Breast epithelium (tissue), 4 donors: ENCODE results near the gene EDA. TPM values are rescaled to one million over a fixed set of nuclear protein-coding genes. Genes with fewer than 3 reads are reported as not detected.

Experiments
- DNase-seq, 2 donors: peaks; one replicate each; pipeline ENCODE4 v3.0.0-alpha.2; 2019; ENCODE audit warnings: low spot score in 2 of 2
- H3K27ac ChIP-seq, 2 donors: fragments of 200-600 bp; sonication (generic) in 1 of 2; one replicate each; pipeline ENCODE4 v1.5.1; 2016 to 2019; ENCODE audit warnings: mild to moderate bottlenecking in 1 of 2
- H3K27me3 ChIP-seq, 2 donors: fragments of 200-600 bp; sonication (generic) in 1 of 2; one replicate each; pipeline versions ENCODE4 v1.5.1 to v1.6.0; 2017 to 2019; ENCODE audit warnings: control low read depth in 1 of 2, mild to moderate bottlenecking in 1 of 2
- H3K36me3 ChIP-seq: fragments of 200-600 bp; one replicate; pipeline ENCODE4 v1.5.1; 2019
- H3K4me1 ChIP-seq, 2 donors: fragments of 200-600 bp; sonication (generic); one replicate each; pipeline ENCODE4 v1.5.1; 2016 to 2019; ENCODE audit warnings: control low read depth in 1 of 2
- H3K4me3 ChIP-seq, 3 donors: fragments of 200-600 bp; sonication (generic); 1 replicate in 2 of 3; 2 replicates in 1 of 3; pipeline ENCODE4 v1.5.1; 2016 to 2019; ENCODE audit warnings: mild to moderate bottlenecking in 3 of 3, moderate library complexity in 2 of 3
- H3K9me3 ChIP-seq, 2 donors: fragments of 200-600 bp; sonication (generic) in 1 of 2; one replicate each; pipeline ENCODE4 v1.5.1; 2016 to 2019; ENCODE audit warnings: control low read depth in 1 of 2
- POLR2A ChIP-seq: fragments of 450-650 bp; IDR thresholded peaks from one replicate; pipeline ENCODE4 v1.6.1; 2016; ENCODE audit warnings: antibody characterized with exemption, mild to moderate bottlenecking, moderate library complexity
- POLR2AphosphoS5 ChIP-seq, 3 donors: sonication (generic); formaldehyde crosslinking; IDR thresholded peaks; one replicate each; pipeline ENCODE4 v1.6.1; 2017; ENCODE audit warnings: antibody characterized with exemption in 3 of 3
- intact Hi-C: fragments of 100-400 bp; cut with DNase I; formaldehyde crosslinking; loops from one replicate; pipeline ENCODE4 v1.15.1; 2023; ENCODE audit warnings: low total_unique reads
- total RNA-seq, 3 donors: library from RNA; depleted of rRNA; stranded (reverse); fragments of >200 nt; gene quantifications; one replicate each; pipeline ENCODE4 v1.1.0, GENCODE V29; 2016
- TF ChIP-seq, protein P1 (sequence below), 3 donors: fragments of 450-650 bp; IDR thresholded peaks; one replicate each; pipeline ENCODE4 v1.5.1; 2016 to 2017; ENCODE audit warnings: antibody characterized with exemption in 3 of 3, mild to moderate bottlenecking in 3 of 3, moderate library complexity in 3 of 3

Gene EDA
- total RNA-seq, 3 donors from 2014 or later: 3.6 to 6.7 (median 5.0) TPM

DNA sequence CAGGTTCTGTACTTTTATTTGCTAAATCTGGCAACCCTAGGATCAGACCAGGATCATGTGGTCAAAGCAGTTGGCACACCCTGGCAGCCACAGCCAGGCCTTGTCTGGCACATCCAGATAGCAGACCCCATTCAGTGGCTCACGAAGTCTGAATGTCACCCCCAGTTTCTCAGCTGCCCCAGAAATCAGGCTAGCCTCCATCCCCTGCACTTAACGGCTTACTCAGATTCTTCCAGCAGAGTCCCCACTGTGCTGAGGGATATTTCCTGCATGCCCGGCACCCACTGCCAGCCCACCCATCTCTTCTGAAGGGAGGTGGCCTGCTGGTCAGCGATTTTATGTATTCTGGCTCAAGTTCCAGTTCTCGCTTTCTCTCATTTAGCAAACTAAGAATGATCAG lies 438.5 kb downstream of the EDA start:
- TF ChIP-seq, protein P1, sequence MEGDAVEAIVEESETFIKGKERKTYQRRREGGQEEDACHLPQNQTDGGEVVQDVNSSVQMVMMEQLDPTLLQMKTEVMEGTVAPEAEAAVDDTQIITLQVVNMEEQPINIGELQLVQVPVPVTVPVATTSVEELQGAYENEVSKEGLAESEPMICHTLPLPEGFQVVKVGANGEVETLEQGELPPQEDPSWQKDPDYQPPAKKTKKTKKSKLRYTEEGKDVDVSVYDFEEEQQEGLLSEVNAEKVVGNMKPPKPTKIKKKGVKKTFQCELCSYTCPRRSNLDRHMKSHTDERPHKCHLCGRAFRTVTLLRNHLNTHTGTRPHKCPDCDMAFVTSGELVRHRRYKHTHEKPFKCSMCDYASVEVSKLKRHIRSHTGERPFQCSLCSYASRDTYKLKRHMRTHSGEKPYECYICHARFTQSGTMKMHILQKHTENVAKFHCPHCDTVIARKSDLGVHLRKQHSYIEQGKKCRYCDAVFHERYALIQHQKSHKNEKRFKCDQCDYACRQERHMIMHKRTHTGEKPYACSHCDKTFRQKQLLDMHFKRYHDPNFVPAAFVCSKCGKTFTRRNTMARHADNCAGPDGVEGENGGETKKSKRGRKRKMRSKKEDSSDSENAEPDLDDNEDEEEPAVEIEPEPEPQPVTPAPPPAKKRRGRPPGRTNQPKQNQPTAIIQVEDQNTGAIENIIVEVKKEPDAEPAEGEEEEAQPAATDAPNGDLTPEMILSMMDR (IDR thresholded peaks at IDR 0.05): no peak
- TF ChIP-seq POLR2A (no peak), POLR2AphosphoS5 (IDR thresholded peaks at IDR 0.05) (no peak)
- H3K9me3 ChIP-seq: no peaks in the 10 kb centered on the region
- H3K4me3 ChIP-seq: no peak overlapping the region
- H3K27ac ChIP-seq: no peak overlapping the region
- peaks cover 0 to 51% of the 10 kb centered on the region in 2 donors for H3K27me3 ChIP-seq
- intact Hi-C loops: no loop called here
- no peaks in the 10 kb centered on the region for H3K4me1 ChIP-seq
- no peak for DNase-seq
- H3K36me3 ChIP-seq: no peaks in the 10 kb centered on the region

DNA sequence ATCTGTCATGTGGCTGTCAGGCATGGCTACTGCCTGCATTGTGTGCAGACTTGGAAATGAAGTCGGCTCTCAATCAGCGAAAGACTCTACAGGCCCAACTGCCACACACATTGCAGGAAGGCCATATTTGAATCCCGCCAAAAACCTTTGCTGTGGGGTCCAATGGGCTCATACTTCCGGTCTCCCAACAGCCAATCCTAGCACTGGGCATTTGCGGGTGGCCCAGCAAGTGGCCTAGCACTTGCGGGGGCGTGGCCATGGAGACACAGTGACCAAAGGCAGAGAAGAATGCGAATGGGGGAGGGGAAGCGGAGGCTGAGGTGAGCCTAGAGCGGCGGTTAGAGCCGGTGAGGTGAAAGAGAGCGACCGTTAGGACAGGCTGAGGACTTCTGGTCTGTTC lies 446.2 kb downstream of the EDA start, which contains the start of gene OTUD6A:
OTUD6A (plus strand) TSS at position 382 of the 400 bp plus-strand sequence. CDS start 68 bp downstream, outside the sequence.
- no peak within 1 kb of the TSS for H3K4me3 ChIP-seq
- no peak for TF ChIP-seq POLR2AphosphoS5 (IDR thresholded peaks at IDR 0.05)
- no peak for TF ChIP-seq POLR2A
- TF ChIP-seq, protein P1 (IDR thresholded peaks at IDR 0.05): no peak
- no peak for DNase-seq
- peaks cover 0 to 31% of the 10 kb centered on the region in 2 donors for H3K27me3 ChIP-seq
- no peak within 1 kb of the TSS for H3K27ac ChIP-seq
- no peaks in the 10 kb centered on the region for H3K4me1 ChIP-seq
- H3K9me3 ChIP-seq: peaks cover 6 to 7% of the 10 kb centered on the region in 2 donors
- H3K36me3 ChIP-seq: no peaks in the 10 kb centered on the region
- intact Hi-C loops: no loop called here

DNA sequence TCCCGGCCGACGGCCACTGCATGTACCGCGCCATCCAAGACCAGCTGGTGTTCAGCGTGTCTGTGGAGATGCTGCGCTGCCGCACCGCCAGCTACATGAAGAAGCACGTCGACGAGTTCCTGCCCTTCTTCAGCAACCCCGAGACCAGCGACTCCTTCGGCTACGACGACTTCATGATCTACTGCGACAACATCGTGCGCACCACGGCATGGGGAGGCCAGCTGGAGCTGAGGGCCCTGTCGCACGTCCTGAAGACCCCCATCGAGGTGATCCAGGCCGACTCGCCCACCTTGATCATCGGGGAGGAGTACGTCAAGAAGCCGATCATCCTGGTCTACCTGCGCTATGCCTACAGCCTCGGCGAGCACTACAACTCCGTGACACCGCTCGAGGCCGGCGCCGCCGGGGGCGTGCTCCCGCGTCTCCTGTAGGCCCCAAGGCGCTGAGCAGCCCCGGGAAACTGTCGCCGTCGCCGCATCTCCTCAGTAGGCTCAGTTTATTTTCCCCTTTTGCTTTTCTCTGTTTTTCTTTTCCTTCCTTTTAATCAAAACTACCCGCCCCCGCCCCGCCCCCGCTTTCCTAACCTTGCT lies 447.1 kb downstream of the EDA start:
- peaks cover 0 to 39% of the 10 kb centered on the region in 2 donors for H3K27me3 ChIP-seq
- no peaks in the 10 kb centered on the region for H3K4me1 ChIP-seq
- DNase-seq: no peak
- H3K36me3 ChIP-seq: no peaks in the 10 kb centered on the region
- no peak overlapping the region for H3K27ac ChIP-seq
- peaks cover 6 to 7% of the 10 kb centered on the region in 2 donors for H3K9me3 ChIP-seq
- no peak overlapping the region for H3K4me3 ChIP-seq
- intact Hi-C loops: no loop called here
- TF ChIP-seq POLR2A: no peak

DNA sequence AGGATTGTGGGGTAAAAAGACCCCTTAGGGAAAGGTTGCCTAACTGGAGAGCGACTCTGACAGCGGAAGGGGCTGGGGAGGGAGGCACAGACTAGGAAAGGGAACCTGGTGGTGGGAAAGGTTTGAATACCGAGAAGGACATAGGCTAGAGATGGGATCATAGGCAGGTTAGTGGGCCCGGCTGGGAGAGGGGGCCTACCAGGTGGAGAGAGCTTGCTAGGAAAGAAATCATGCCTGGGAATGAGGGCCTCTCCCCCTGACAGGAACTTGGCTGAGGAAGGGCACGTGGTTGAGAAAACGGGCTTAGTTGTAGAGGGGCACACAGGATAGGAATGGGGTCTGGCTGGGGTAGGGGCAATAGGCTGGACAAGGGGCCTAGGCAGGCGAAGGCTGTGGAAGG lies 450.7 kb downstream of the EDA start:
- Histone ChIP-seq H3K4me3 (no peak overlapping the region), H3K27ac (no peak overlapping the region), H3K9me3 (peaks cover 6 to 7% of the 10 kb centered on the region in 2 donors), H3K36me3 (no peaks in the 10 kb centered on the region), H3K4me1 (no peaks in the 10 kb centered on the region), H3K27me3 (peaks cover 0 to 51% of the 10 kb centered on the region in 2 donors)
- no peak for DNase-seq
- TF ChIP-seq POLR2A: no peak
- TF ChIP-seq, protein P1 (IDR thresholded peaks at IDR 0.05): no peak
- no peak for TF ChIP-seq POLR2AphosphoS5 (IDR thresholded peaks at IDR 0.05)
- intact Hi-C loops: loop anchor here (2.0 kb wide), 1 partner anchor 44 kb away; no protein-coding TSS in a partner anchor

DNA sequence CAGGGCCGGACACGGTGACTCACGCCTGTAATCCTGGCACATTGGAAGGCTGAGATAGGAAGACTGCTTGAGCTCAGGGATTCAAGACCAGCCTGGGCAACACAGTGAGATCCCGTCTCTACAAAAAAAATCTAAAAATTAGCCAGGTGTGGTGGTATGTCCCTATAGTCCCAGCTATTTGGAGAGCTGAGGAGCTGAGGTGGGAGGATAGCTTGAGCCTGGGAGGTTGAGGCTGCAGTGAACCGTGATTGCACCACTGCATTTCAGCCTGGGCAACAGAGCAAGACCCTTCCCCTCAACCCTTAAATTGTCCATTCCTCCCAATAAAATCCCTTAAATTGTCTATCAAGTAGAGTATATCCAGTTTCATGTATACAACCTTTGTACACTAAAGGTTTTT lies 463.4 kb downstream of the EDA start:
- H3K36me3 ChIP-seq: no peaks in the 10 kb centered on the region
- peaks cover 0 to 10% of the 10 kb centered on the region in 2 donors for H3K9me3 ChIP-seq
- H3K27ac ChIP-seq: no peak overlapping the region
- intact Hi-C loops: no loop called here
- TF ChIP-seq, protein P1 (IDR thresholded peaks at IDR 0.05): no peak
- TF ChIP-seq POLR2AphosphoS5 (IDR thresholded peaks at IDR 0.05) (no peak), POLR2A (no peak)
- no peaks in the 10 kb centered on the region for H3K4me1 ChIP-seq
- DNase-seq: no peak
- peaks cover 0 to 36% of the 10 kb centered on the region in 2 donors for H3K27me3 ChIP-seq
- no peak overlapping the region for H3K4me3 ChIP-seq
